HAP-1 (cell line): Measurements from ENCODE around the gene CAST.
A peak's percentile ranks its signal among the peaks of the same experiment; 100 is the strongest.

Experiments used
- DNase-seq, 2 experiments: peaks; one replicate each; pipeline ENCODE4 v3.0.0-alpha.2; 2016 to 2020; ENCODE audit warnings: low spot score in 2 of 2
- H3K27me3 ChIP-seq: fragments of 250-450 bp; sonication (Bioruptor Pico); 2 replicates; pipeline ENCODE4 v1.5.1; 2020; ENCODE audit warnings: low read depth, mild to moderate bottlenecking, moderate library complexity
- H3K36me3 ChIP-seq: fragments of 250-450 bp; sonication (Bioruptor Pico); replicated peaks from 2 replicates; pipeline ENCODE4 v1.5.1; 2020; ENCODE audit warnings: mild to moderate bottlenecking
- H3K4me1 ChIP-seq: fragments of 250-450 bp; sonication (Bioruptor Pico); 2 replicates; pipeline ENCODE4 v1.5.1; 2020; ENCODE audit warnings: mild to moderate bottlenecking
- H3K4me3 ChIP-seq: fragments of 250-450 bp; sonication (Bioruptor Pico); 2 replicates; pipeline ENCODE4 v1.5.1; 2020; ENCODE audit warnings: mild to moderate bottlenecking, moderate library complexity
- H3K9me3 ChIP-seq: fragments of 250-450 bp; sonication (Bioruptor Pico); 2 replicates; pipeline ENCODE4 v1.5.1; 2020; ENCODE audit warnings: mild to moderate bottlenecking, moderate library complexity
- in situ Hi-C: fragments of 300-500 bp; cut with MboI; formaldehyde crosslinking; loops from 3 replicates; pipeline ENCODE4 v1.14.3; 2020; ENCODE audit warnings: low sequenced_read_pairs, inconsistent platforms, mixed read lengths

CAST gene

GRCh38 chr5:96668725-96669124, 6.5 kb downstream of the CAST start:
- in situ Hi-C loops: no loop called here

GRCh38 chr5:96669909-96670308, 7.7 kb downstream of the CAST start:
- Histone ChIP-seq H3K4me3 (no peak overlapping the region), H3K36me3 (no peaks in the 10 kb centered on the region), H3K27me3 (no peaks in the 10 kb centered on the region), H3K9me3 (no peaks in the 10 kb centered on the region), H3K4me1 (peaks cover 5% of the 10 kb centered on the region; the same call in 1 of the 2 replicates)
- no peak for DNase-seq
- in situ Hi-C loops: no loop called here

More at GRCh38 chr5:96668725-96669124, 6.5 kb downstream of the CAST start:
- Histone ChIP-seq H3K4me1 (peaks cover 5% of the 10 kb centered on the region; the same call in 1 of the 2 replicates), H3K27me3 (no peaks in the 10 kb centered on the region), H3K9me3 (no peaks in the 10 kb centered on the region), H3K4me3 (no peak overlapping the region), H3K36me3 (no peaks in the 10 kb centered on the region)
- DNase-seq: no peak

GRCh38 chr5:96671441-96671840, 9.3 kb downstream of the CAST start:
- Histone ChIP-seq H3K36me3 (no peaks in the 10 kb centered on the region), H3K9me3 (no peaks in the 10 kb centered on the region), H3K4me3 (no peak overlapping the region), H3K27me3 (no peaks in the 10 kb centered on the region), H3K4me1 (peaks cover 7% of the 10 kb centered on the region; the same call in 1 of the 2 replicates)
- in situ Hi-C loops: no loop called here
- DNase-seq: no peak

GRCh38 chr5:96673127-96673526, 11.0 kb downstream of the CAST start:
- peaks cover 5% of the 10 kb centered on the region; the same call in 1 of the 2 replicates for H3K4me1 ChIP-seq
- no peak overlapping the region for H3K4me3 ChIP-seq
- in situ Hi-C loops: no loop called here
- no peaks in the 10 kb centered on the region for H3K9me3 ChIP-seq
- H3K36me3 ChIP-seq: peaks cover 2% of the 10 kb centered on the region; the same call in 1 of the 2 replicates
- no peaks in the 10 kb centered on the region for H3K27me3 ChIP-seq
- no peak for DNase-seq

GRCh38 chr5:96675882-96676281, 13.7 kb downstream of the CAST start:
- DNase-seq: no peak
- Histone ChIP-seq H3K36me3 (peaks cover 2% of the 10 kb centered on the region; the same call in 1 of the 2 replicates), H3K9me3 (no peaks in the 10 kb centered on the region), H3K4me3 (no peak overlapping the region), H3K27me3 (no peaks in the 10 kb centered on the region), H3K4me1 (peaks cover 5% of the 10 kb centered on the region; the same call in 1 of the 2 replicates)
- in situ Hi-C loops: no loop called here

- no peak for DNase-seq
- H3K9me3 ChIP-seq: no peaks in the 10 kb centered on the region
- H3K36me3 ChIP-seq: peaks cover 2% of the 10 kb centered on the region; the same call in 1 of the 2 replicates
- in situ Hi-C loops: no loop called here
- no peak overlapping the region for H3K4me3 ChIP-seq
- 0 out of 2 replicates have a peak, but pooled peaks cover 5% of the 10 kb centered on the region for H3K4me1 ChIP-seq
- H3K27me3 ChIP-seq: no peaks in the 10 kb centered on the region
Observed at GRCh38 chr5:96677496-96677895, 15.3 kb downstream of the CAST start.

- H3K27me3 ChIP-seq: no peaks in the 10 kb centered on the region
- H3K4me3 ChIP-seq: no peak overlapping the region
- in situ Hi-C loops: no loop called here
- peaks cover 2% of the 10 kb centered on the region; the same call in 1 of the 2 replicates for H3K36me3 ChIP-seq
- no peaks in the 10 kb centered on the region for H3K9me3 ChIP-seq
- DNase-seq: no peak
- H3K4me1 ChIP-seq: 0 out of 2 replicates have a peak, but pooled peaks cover 5% of the 10 kb centered on the region
Observed at GRCh38 chr5:96679293-96679692, 17.1 kb downstream of the CAST start.

- H3K27me3 ChIP-seq: no peaks in the 10 kb centered on the region
- no peak for DNase-seq
- in situ Hi-C loops: no loop called here
- H3K4me3 ChIP-seq: no peak overlapping the region
- peaks cover 2% of the 10 kb centered on the region; the same call in 1 of the 2 replicates for H3K36me3 ChIP-seq
- no peaks in the 10 kb centered on the region for H3K9me3 ChIP-seq
- 0 out of 2 replicates have a peak, but pooled peaks cover 3% of the 10 kb centered on the region for H3K4me1 ChIP-seq
Observed at GRCh38 chr5:96680759-96681470, 18.7 kb downstream of the CAST start.

- Histone ChIP-seq H3K27me3 (no peaks in the 10 kb centered on the region), H3K9me3 (no peaks in the 10 kb centered on the region), H3K4me1 (no peaks in the 10 kb centered on the region), H3K36me3 (no peaks in the 10 kb centered on the region), H3K4me3 (no peak overlapping the region)
- in situ Hi-C loops: no loop called here
- no peak for DNase-seq
Observed at GRCh38 chr5:96683392-96683791, 21.2 kb downstream of the CAST start.

GRCh38 chr5:96683810-96684209, 21.6 kb downstream of the CAST start:
- in situ Hi-C loops: no loop called here
- no peak for DNase-seq
- H3K27me3 ChIP-seq: no peaks in the 10 kb centered on the region
- H3K9me3 ChIP-seq: no peaks in the 10 kb centered on the region
- no peaks in the 10 kb centered on the region for H3K36me3 ChIP-seq
- H3K4me3 ChIP-seq: no peak overlapping the region
- no peaks in the 10 kb centered on the region for H3K4me1 ChIP-seq

- no peak for DNase-seq
- Histone ChIP-seq H3K9me3 (no peaks in the 10 kb centered on the region), H3K36me3 (no peaks in the 10 kb centered on the region), H3K4me3 (no peak overlapping the region), H3K4me1 (no peaks in the 10 kb centered on the region), H3K27me3 (no peaks in the 10 kb centered on the region)
- in situ Hi-C loops: no loop called here
Observed at GRCh38 chr5:96687080-96687479, 24.9 kb downstream of the CAST start.

GRCh38 chr5:96687812-96688453, 25.8 kb downstream of the CAST start:
- DNase-seq: peak in 1 of 2 experiments; percentile 63
- no peaks in the 10 kb centered on the region for H3K9me3 ChIP-seq
- in situ Hi-C loops: no loop called here
- no peaks in the 10 kb centered on the region for H3K36me3 ChIP-seq
- H3K27me3 ChIP-seq: no peaks in the 10 kb centered on the region
- no peak overlapping the region for H3K4me3 ChIP-seq
- no peaks in the 10 kb centered on the region for H3K4me1 ChIP-seq

GRCh38 chr5:96690861-96691260, 28.7 kb downstream of the CAST start:
- Histone ChIP-seq H3K9me3 (no peaks in the 10 kb centered on the region), H3K4me3 (no peak overlapping the region), H3K4me1 (no peaks in the 10 kb centered on the region), H3K27me3 (no peaks in the 10 kb centered on the region), H3K36me3 (no peaks in the 10 kb centered on the region)
- in situ Hi-C loops: no loop called here
- DNase-seq: no peak
